Upper lobe of left lung (tissue), 4 donors: Measurements from ENCODE around the gene LRRD1.

Source experiments
- CTCF ChIP-seq, 6 experiments: fragments of 450-650 bp in 4 of 6; fragments of 200-600 bp in 2 of 6; sonication (generic) in 2 of 6; IDR thresholded peaks; one replicate each; pipeline ENCODE4 v1.5.1; 2016 to 2019; ENCODE audit warnings: antibody characterized with exemption in 6 of 6
- POLR2A ChIP-seq, 4 donors: fragments of 450-650 bp; IDR thresholded peaks; one replicate each; pipeline ENCODE4 v1.5.1; 2016 to 2017; ENCODE audit warnings: antibody characterized with exemption in 4 of 4, mild to moderate bottlenecking in 2 of 4
- POLR2AphosphoS5 ChIP-seq, 2 donors: sonication (generic); formaldehyde crosslinking; IDR thresholded peaks; one replicate each; pipeline ENCODE4 v1.5.1; 2017; ENCODE audit warnings: antibody characterized with exemption in 2 of 2

GRCh38 chr7:92133737-92134270 lies 45.1 kb downstream of the LRRD1 start:
- TF ChIP-seq CTCF (IDR thresholded peaks at IDR 0.05) (peak; percentile 79 to 91 (median 90)), POLR2A (IDR thresholded peaks at IDR 0.05) (no peak), POLR2AphosphoS5 (IDR thresholded peaks at IDR 0.05) (no peak)
